CD1c-positive myeloid dendritic cell (primary cell): ENCODE results near the gene NOD1.
"Not testable (repeated sequence)": the region's sequence is repeated elsewhere in the genome, so short reads cannot be mapped to it uniquely, and the experiment has no call there.

Source experiments
- DNase-seq: peaks from one replicate; pipeline ENCODE4 v3.0.0-alpha.2; 2016; ENCODE audit errors: extremely low spot score

The NOD1 gene

GRCh38 chr7:30503274-30504212, 25.0 kb upstream of the NOD1 start:
- DNase-seq: no peak

- peak; percentile 36 for DNase-seq
Measured at GRCh38 chr7:30502470-30503251, 24.1 kb upstream of the NOD1 start.

GRCh38 chr7:30501264-30501663, 22.7 kb upstream of the NOD1 start:
- DNase-seq: no peak

GRCh38 chr7:30493228-30493627, 14.6 kb upstream of the NOD1 start:
- no peak for DNase-seq

GRCh38 chr7:30491417-30491816, 12.8 kb upstream of the NOD1 start:
- no peak for DNase-seq

GRCh38 chr7:30487371-30487770, 8.8 kb upstream of the NOD1 start:
- no peak for DNase-seq

- no peak for DNase-seq
Measured at GRCh38 chr7:30485667-30486066, 7.1 kb upstream of the NOD1 start.

- not testable (repeated sequence) for DNase-seq
Measured at GRCh38 chr7:30481416-30481815, 2.8 kb upstream of the NOD1 start.

- DNase-seq: peak; percentile 39
Measured at GRCh38 chr7:30479202-30480120, 877 bp upstream of the NOD1 start.

- peak; percentile 80 for DNase-seq
Measured at GRCh38 chr7:30476459-30477145, 2.0 kb downstream of the NOD1 start.

GRCh38 chr7:30475580-30475979, 3.0 kb downstream of the NOD1 start:
- DNase-seq: no peak

GRCh38 chr7:30474893-30475292, 3.7 kb downstream of the NOD1 start:
- peak; percentile 30 for DNase-seq

- no peak for DNase-seq
Measured at GRCh38 chr7:30474485-30474884, 4.1 kb downstream of the NOD1 start.

- no peak for DNase-seq
Measured at GRCh38 chr7:30473903-30474302, 4.7 kb downstream of the NOD1 start.

- DNase-seq: peak; percentile 46
Measured at GRCh38 chr7:30472784-30473775, 5.5 kb downstream of the NOD1 start.

- no peak for DNase-seq
Measured at GRCh38 chr7:30472081-30472783, 6.4 kb downstream of the NOD1 start.

GRCh38 chr7:30471205-30471604, 7.4 kb downstream of the NOD1 start:
- no peak for DNase-seq

- no peak for DNase-seq
Measured at GRCh38 chr7:30470771-30471170, 7.8 kb downstream of the NOD1 start.

GRCh38 chr7:30470163-30470770, 8.3 kb downstream of the NOD1 start:
- no peak for DNase-seq
